ENCODE results near the gene NTMT1.

The NTMT1 gene

DNA sequence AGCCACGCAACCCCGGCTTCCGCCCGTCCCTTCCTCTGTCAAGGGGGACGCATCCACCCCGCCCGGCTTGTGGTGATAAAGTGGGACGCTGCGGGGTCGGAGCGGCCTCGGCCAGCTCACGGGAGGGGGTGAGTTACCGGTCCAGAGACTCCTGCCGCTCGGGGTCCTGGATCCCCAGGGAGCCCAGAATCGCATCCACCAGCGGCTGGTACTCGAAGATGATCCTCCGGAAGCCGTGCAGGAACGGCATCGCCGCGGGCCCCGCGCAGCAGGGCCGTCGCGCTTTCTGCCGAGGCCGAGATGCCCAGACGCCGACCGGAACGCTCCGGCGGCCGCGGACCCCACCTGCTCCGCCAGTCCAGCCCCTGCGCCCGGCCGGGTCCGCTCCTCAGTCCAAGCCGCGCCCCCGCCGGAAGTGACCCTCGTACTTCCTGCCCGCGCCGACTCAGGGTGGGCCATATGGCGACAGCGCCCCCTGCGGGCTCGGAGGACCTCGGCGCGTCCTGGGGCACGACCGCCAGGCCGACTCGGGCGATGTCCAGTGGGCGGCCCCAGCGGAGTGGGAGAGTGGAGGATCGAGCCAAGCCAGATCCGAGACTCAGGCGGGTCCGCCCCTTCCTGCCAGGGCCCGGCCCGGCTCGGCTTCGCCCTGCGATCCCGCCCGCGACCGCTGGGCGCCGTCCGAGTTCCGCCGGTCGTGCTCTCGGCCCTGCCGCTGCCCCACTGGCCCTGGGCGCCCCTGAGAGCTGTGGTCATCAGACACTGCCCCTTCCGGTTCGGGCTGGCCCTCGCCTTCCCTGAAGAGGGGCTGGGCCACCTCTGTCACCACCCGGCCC, 16.0 kb downstream of the NTMT1 start, which contains the start of gene ASB6:
TSS of gene ASB6 (minus strand) at position 402 of the 836 bp plus-strand sequence. CDS start at position 250, 152 bp downstream.
- TF ChIP-seq GATA3 (IDR thresholded peaks at IDR 0.05; ENCODE audit: low read depth, low read length) (no peak), GATA2 (IDR thresholded peaks at IDR 0.05; ENCODE audit: low read depth, low read length) (no peak)

DNA sequence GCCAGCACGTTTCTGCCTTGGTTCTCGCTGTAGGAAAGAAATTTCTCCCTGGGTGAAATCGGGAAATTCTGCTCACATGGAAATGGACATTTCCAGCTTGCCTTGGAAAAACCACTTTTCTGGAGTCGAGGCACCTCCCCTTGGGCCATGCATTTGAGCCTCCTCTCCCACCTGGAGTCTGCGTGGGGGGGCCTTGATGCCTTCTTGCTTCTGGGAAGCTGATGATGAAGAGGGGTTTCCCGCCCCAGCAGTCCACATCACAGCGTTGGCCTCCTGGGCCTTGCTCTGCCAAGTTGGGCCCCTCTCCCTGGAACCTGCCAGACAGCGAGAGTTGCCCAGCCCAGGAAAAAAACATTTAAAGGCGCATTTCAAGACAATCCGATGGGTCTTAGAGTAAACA, 17.7 kb downstream of the NTMT1 start:
- TF ChIP-seq GATA3 (IDR thresholded peaks at IDR 0.05; ENCODE audit: low read depth, low read length) (no peak), GATA2 (IDR thresholded peaks at IDR 0.05; ENCODE audit: low read depth, low read length) (no peak)

DNA sequence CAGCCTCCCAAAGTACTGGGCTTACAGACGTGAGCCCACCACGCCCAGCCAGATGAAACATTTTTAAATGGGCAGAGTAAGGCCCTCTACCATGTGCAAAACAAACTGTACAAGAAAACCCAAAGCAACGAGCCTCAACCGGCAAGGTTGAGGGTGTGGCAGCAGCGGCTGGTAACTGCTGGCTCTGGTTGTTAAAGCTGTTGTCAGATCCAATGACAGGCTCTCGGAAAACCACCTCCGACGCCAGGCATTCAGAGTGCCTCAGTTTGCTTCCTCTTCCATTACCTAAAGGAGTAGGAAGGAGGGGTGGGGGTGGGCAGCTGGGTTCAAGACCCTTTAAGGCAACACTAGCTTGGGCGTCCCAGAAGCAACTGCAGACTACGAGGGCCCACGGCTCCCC, 18.4 kb downstream of the NTMT1 start:
- TF ChIP-seq GATA2 (IDR thresholded peaks at IDR 0.05; ENCODE audit: low read depth, low read length) (no peak), GATA3 (IDR thresholded peaks at IDR 0.05; ENCODE audit: low read depth, low read length) (no peak)

DNA sequence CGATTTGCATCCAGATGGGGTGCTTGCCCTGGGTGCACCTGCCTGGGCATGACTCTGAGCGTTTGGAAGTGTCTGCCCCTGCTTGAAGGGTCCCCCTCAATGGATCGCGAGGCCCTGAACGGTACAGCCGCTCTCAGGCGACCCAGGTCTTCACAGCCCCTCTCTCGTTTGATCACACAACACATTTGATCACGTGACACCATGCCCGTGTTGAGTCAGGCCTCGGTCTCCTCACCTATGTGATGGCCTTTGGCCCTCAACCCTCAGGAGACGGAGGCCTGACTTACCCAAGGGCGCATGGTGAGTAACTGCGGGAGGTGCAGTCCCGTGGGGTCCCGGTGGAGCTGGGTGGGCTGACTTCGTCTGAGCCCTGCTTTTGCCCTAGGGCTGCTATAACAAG, 18.9 kb downstream of the NTMT1 start:
- no peak for TF ChIP-seq GATA3 (IDR thresholded peaks at IDR 0.05; ENCODE audit: low read depth, low read length)
- TF ChIP-seq GATA2 (IDR thresholded peaks at IDR 0.05; ENCODE audit: low read depth, low read length), result no peak

DNA sequence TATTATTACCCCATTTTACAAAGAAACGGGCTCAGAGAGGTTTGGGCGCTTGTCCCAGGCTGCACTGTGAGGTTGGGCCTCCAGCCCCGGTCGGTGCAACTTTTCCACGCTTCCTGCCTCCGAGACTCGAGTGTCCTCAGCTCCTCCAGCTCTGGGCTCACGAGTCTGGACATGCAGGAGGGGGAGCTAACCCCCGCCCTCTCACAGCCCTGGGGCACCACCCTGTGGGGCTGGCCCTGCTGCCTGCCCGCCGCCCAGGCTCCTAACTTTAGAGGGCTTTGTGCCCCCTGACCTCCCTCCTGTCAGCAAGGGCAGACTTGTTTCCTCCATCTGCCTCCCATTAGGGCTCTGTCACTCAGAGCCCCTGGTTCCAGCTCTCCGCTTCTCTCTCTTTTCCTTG, 20.3 kb downstream of the NTMT1 start:
- no peak for TF ChIP-seq GATA3 (IDR thresholded peaks at IDR 0.05; ENCODE audit: low read depth, low read length)
- TF ChIP-seq GATA2 (IDR thresholded peaks at IDR 0.05; ENCODE audit: low read depth, low read length), result no peak

DNA sequence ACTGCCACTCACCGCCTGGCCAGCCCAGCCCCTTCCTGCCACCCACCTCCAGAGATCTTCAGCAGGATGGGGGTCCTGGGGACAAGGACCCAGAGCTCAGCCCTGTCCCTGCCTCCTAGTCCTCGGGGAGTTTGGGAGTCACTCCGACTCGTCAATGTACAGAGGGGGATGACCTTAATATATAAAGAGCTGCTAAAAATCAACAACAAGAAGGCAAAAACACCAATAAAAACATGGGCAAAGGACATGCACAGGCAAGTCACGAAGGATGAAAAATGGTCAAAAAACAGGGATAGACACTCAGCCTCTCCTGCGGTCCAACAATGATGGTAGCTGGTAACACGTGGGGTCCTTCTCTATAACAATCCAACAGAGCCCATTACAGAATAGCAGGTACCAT, 20.7 kb downstream of the NTMT1 start:
- no peak for TF ChIP-seq GATA3 (IDR thresholded peaks at IDR 0.05; ENCODE audit: low read depth, low read length)

DNA sequence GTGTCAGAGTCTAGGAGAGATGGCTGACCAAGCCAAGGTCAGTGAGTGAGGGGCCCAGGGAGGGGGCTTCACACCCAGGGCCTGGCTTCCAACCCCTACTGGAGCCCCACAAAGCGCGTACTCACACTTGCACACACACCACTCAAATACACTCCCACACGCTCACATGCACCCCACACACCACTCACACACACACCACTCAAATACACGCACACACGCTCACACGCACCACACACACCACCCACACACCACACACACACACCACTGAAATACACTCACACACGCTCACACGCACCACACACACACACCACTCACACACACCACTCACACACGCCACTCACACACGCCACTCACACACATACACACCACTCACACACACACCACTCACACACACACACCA, 21.7 kb downstream of the NTMT1 start:
- no peak for TF ChIP-seq GATA2 (IDR thresholded peaks at IDR 0.05; ENCODE audit: low read depth, low read length)
- TF ChIP-seq GATA3 (IDR thresholded peaks at IDR 0.05; ENCODE audit: low read depth, low read length), result no peak

DNA sequence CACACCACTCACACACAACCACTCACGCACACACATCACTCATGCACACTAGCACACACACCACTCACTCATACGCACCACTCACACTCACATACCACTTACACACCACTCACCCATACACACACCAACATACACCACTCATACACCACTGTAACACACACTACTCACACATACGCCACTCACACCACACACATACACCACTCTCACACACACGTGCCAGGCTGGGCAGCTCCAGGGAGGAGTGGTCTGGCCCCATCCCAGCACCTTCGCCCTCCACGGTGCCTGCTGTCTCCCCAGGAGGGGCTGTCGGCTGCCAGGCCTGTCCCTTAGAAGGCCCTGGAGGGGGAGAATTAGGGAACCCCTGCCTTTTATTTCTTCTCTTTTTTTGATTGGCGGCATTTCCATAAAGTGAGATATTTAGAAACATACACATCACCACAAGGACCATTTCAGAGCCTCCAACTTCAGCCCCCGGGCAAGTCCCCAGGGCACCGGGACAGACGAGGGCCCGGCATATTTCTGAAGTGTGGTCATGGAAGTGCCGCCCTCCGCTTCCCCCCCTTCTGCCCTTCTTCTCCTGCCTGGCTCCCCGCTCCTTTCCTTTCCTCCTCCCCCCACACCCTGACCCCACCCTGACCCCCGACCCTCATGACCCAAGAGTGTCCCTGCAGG, 22.3 kb downstream of the NTMT1 start:
- TF ChIP-seq GATA3 (IDR thresholded peaks at IDR 0.05; ENCODE audit: low read depth, low read length) (no peak), GATA2 (IDR thresholded peaks at IDR 0.05; ENCODE audit: low read depth, low read length) (no peak)

DNA sequence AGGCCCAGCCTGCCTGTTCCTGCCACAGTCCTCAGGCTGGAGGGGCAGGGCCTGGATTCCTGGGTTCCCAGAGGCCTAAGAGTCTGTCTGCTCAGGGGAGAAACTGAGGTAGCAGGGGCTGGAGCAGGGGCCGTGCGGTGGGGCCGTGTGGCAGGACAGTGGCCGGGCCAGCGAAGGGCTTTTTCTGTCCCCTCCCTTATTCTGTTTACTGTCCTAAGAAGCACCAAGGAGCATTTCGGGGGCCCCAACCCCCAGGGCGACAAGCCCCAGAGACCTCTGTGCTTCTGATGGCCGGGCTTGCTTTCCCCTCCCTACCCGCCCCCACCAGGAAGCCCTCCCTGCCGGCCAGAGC, 22.8 kb downstream of the NTMT1 start:
- TF ChIP-seq GATA2 (IDR thresholded peaks at IDR 0.05; ENCODE audit: low read depth, low read length), result no peak
- TF ChIP-seq GATA3 (IDR thresholded peaks at IDR 0.05; ENCODE audit: low read depth, low read length), result no peak

DNA sequence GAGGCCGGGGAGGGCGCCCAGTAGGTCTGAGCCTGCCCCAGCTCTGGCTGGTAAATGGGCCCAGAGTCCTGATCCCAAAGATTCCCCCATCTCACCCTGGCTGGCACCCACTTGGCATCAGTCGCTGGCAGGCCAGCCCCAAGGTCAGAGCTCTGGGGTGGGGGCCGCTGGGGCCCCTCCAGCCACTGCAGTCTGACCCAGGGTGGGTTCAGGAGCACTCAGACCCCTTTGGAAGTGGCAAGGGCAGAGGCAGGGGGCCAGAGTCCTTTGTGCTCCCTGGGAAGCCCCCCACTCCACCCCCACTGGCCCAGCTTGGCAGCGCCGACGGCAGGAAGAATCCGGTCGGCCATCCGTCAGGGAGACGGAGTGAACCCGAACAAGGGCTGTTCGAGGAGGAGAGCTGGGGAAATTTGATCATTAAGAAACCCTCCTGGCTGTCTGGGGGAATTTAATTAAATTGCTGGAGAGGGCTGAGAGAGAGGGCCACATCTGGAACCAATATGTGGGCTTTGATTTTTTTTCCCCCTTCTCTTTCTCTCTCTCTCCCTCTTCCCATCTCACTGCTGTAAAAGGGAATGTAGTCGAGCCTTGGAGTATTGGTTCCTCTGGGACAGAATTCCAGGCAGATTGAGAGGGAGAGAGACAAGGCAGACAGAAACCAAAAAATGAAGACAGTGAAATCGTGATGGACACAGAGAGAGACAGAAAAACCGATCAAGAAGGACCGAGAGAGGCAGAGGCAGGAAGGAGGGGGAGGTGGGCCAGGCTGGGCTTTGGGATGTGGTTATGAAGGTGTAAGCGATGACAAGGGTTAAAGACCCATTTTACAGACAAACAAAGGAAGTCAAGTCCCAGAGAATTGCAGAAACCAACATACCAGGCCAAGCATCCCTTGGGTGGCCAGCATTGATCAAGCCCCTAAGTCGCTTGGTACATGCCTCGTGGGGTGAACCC, 24.0 kb downstream of the NTMT1 start:
- TF ChIP-seq GATA2 (IDR thresholded peaks at IDR 0.05; ENCODE audit: low read depth, low read length), result no peak
- no peak for TF ChIP-seq GATA3 (IDR thresholded peaks at IDR 0.05; ENCODE audit: low read depth, low read length)

DNA sequence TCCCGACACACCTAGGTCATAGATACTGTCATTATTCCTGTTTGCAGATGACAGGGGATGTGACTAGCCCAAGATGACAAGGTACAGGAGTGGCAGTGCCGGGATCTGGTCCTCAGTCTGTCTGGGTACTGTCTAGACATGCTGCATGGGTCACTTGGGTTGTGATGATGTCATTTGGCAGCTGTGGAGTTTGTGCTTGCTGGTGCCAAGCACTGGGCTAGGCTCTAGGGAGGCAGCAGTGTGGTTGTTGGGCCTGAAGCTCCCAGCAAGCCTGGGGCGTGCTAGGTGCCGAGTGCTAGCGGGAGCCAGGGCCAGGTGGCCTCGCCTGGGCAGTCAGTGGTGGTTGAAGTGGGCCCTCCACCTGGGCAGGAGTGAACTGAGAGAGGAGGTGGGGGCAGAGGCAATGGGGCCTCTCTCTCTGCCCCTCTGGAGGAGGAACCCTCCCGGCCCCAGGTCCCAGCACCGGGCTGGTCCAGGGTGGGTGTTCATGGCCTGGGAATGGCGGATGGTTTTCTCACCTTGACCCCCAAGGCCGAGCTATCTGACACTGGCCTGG, 24.8 kb downstream of the NTMT1 start:
- TF ChIP-seq GATA3 (IDR thresholded peaks at IDR 0.05; ENCODE audit: low read depth, low read length) (no peak), GATA2 (IDR thresholded peaks at IDR 0.05; ENCODE audit: low read depth, low read length) (no peak)

DNA sequence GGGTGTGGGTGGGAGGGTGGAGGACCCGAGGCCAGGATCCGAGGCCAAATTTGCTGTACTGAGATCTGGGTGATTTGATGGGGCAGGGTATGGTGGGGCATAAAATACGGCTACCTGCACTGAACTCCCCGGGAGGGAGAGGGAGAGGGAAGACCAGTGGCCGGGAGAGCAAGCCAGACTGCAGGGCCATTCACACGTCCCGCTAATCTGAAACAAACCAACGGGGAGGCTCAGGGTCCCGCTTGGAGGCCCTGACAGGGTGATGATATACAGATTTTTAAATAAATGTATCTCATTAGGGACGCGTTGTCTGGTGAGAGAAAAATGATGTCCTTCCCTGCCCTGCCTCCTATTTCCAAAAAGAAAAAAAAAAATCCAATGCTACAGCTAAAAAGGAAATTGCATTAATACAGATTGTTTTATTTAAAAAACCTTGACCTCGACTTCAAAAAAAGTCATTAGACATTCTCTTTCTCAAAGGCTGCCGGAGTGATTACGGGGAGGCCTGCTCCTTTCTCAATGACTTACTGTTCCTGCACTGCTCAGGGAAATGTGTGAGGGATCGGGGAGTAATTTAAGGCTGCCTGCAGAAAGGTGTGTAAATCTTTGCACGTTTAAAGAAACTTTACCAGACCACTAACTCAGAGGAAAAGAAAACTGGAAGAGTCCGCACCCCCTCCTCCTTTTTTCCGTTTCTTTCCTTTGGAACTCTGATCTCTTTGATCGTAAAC, 28.0 kb downstream of the NTMT1 start:
- TF ChIP-seq GATA3 (IDR thresholded peaks at IDR 0.05; ENCODE audit: low read depth, low read length) (no peak), GATA2 (IDR thresholded peaks at IDR 0.05; ENCODE audit: low read depth, low read length) (no peak)

DNA sequence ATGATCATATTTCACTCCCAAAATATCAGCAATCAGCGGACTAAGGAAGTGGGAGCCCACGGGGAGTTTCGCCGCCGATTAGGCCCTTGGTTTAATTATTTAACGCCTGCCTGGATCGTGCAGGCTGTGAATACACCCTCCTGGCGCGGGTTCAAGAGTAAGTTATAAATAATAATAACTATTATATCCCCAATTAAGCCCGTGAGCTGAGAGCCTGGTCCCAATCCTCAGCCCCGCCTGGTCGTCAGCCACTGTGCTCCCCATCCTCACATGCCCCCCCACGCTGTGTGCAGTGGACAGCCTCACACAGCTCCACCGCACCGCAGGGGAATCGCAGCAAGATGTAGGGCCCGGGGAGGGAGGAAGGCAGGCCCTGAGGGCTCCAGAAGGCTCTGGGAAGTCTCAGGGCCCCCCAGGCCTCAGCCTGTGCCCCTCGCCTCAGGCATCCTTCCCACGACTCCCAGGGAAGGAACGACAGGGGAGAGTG, 28.6 kb downstream of the NTMT1 start:
- TF ChIP-seq GATA3 (IDR thresholded peaks at IDR 0.05; ENCODE audit: low read depth, low read length) (no peak), GATA2 (IDR thresholded peaks at IDR 0.05; ENCODE audit: low read depth, low read length) (no peak)

Measured in SH-SY5Y (cell line).